ENCODE measurements around the gene FASN.

DNA sequence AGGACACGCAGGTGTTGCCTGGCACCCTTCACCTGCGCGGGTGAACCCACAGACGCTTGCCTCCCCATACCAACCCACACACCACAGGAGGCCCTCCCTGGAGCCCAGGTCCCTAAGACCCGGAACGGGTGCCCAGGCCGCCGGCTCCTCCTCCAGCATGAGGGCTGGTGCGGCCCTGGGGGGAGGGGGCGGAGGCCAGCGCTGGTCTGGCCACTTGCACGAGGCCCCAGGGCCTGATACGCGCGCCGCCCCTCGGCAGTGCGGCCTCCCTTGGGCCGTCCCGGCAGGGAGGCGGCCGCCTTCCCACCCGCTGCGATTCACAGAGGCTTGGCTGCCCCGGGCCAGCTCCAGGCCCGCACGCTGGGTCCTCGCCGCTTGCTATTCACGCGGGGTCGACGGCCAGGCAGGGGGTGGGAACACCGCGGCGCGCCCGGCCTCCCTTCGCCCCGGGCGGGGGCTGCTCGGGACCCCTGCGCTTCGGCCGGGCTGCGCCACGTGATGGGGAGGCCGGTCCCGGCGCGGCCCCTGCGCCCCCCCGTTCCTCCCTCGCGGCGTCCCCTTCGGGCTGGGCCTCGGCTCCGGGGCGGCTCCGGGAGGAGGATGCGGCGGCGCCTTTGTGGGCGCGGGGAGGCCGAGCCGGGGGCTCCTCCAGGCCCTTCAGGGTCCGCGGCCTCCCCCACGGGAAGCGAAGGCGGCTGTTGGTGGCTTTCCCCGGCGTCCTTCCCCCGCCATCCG lies 685 bp downstream of the FASN start:
- TF ChIP-seq GATA2 (IDR thresholded peaks at IDR 0.05; ENCODE audit: low read depth, low read length) (no peak), GATA3 (IDR thresholded peaks at IDR 0.05; ENCODE audit: low read depth, low read length) (no peak)
